NOMO-1 (cell line): Measurements from ENCODE around the gene CNPPD1.

ENCODE experiments used
- DNase-seq, 2 experiments: peaks; one replicate each; lab custom pipeline; 2025; ENCODE audit not compliant: unreplicated experiment in 2 of 2; lab: John Stamatoyannopoulos, UW

The CNPPD1 gene

GRCh38 chr2:219181531-219181930 is 4.8 kb upstream of the CNPPD1 start:
- no peak for DNase-seq

GRCh38 chr2:219180961-219181360 is 4.2 kb upstream of the CNPPD1 start:
- DNase-seq: no peak

- no peak for DNase-seq
Observed at GRCh38 chr2:219179601-219180465, 3.1 kb upstream of the CNPPD1 start.

GRCh38 chr2:219178377-219179175 is 1.9 kb upstream of the CNPPD1 start:
- DNase-seq: peak in 1 of 2 experiments; percentile 2

GRCh38 chr2:219177552-219178376 is 1.0 kb upstream of the CNPPD1 start, which contains the start of gene RETREG2:
RETREG2 (plus strand) TSS chr2:219178275; CDS start chr2:219178353, 78 bp downstream.
- peak; percentile 82 to 90 for DNase-seq

- DNase-seq: peak; percentile 51 to 57
Observed at GRCh38 chr2:219175928-219176817, 552 bp downstream of the CNPPD1 start.

- no peak for DNase-seq
Observed at GRCh38 chr2:219175486-219175885, 1.2 kb downstream of the CNPPD1 start.

GRCh38 chr2:219174801-219175200 is 1.9 kb downstream of the CNPPD1 start:
- no peak for DNase-seq

- DNase-seq: no peak
Observed at GRCh38 chr2:219174146-219174545, 2.6 kb downstream of the CNPPD1 start.

GRCh38 chr2:219173176-219173575 is 3.5 kb downstream of the CNPPD1 start:
- no peak for DNase-seq

- no peak for DNase-seq
Observed at GRCh38 chr2:219172231-219173154, 4.2 kb downstream of the CNPPD1 start.

- DNase-seq: peak; percentile 4 to 18
Observed at GRCh38 chr2:219171231-219171651, 5.5 kb downstream of the CNPPD1 start.

GRCh38 chr2:219169930-219170654 is 6.6 kb downstream of the CNPPD1 start, which contains the start of gene SLC23A3:
SLC23A3 (minus strand) TSS chr2:219170029; CDS start chr2:219169984, 45 bp downstream.
- DNase-seq: no peak

GRCh38 chr2:219168932-219169331 is 7.8 kb downstream of the CNPPD1 start:
- DNase-seq: no peak

- no peak for DNase-seq
Observed at GRCh38 chr2:219168526-219168925, 8.2 kb downstream of the CNPPD1 start.

GRCh38 chr2:219167997-219168396 is 8.7 kb downstream of the CNPPD1 start:
- DNase-seq: no peak

- DNase-seq: no peak
Observed at GRCh38 chr2:219165058-219165911, 11.4 kb downstream of the CNPPD1 start.
